Measurements from ENCODE around the gene AMOTL1. TPM values are rescaled to one million over a fixed set of nuclear protein-coding genes. Genes with fewer than 3 reads are reported as not detected.

Gene AMOTL1
- total RNA-seq, 5 donors from 2014 or later (not counting 1 experiment from before 2014, with no cell fraction given) = 0.07 to 1.2 (median 0.35) TPM

DNA sequence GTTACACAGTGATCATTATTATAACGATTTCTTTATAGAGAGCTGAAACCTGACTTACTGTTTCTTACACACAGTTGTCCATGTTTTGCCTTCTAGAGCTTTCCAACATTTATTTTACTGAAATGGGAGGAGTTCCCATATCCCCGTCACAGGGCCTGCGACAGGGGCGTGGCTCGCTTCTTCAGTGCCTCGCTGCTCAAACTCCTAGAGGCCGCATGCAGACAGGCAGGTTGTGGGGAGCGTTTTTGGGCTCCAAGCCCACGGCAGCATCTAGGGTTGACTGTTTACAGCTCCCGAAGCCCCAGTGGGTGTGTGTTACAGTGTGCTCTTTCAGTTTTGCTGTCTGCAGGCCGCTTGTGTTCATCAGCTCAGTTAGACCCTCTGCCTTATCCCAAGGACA, 12.7 kb upstream of the AMOTL1 start:
- Mint-ChIP-seq H3K4me1 (no peaks in the 10 kb centered on the region), H3K9me3 (no peaks in the 10 kb centered on the region), H3K27ac (no peak overlapping the region), H3K36me3 (no peaks in the 10 kb centered on the region), H3K4me3 (no peak overlapping the region), H3K27me3 (peaks cover 14 to 27% of the 10 kb centered on the region in 2 donors)
- ChIA-PET CTCF (no interaction called here), POLR2A (no interaction called here)
- Histone ChIP-seq H3K4me1 (ENCODE audit: control insufficient read depth in 1 of 2, extremely low read depth in 1 of 2, insufficient read depth in 2 of 2, low read length in 2 of 2) (no peaks in the 10 kb centered on the region), H3K9me3 (no peaks in the 10 kb centered on the region), H3K27ac (ENCODE audit: low read length) (no peak overlapping the region), H3K4me3 (ENCODE audit: control insufficient read depth in 1 of 2, extremely low read depth in 1 of 2, low read length in 1 of 2) (no peak overlapping the region), H3K27me3 (replicated peaks in 1 of 2; ENCODE audit: control insufficient read depth in 2 of 2, extremely low read depth in 1 of 2, insufficient read depth in 2 of 2, low read length in 1 of 2) (peaks cover 0 to 5% of the 10 kb centered on the region in 2 experiments), H3K36me3 (ENCODE audit: control insufficient read depth in 2 of 2, extremely low read depth in 1 of 2, insufficient read depth in 1 of 2, low read length in 1 of 2) (no peaks in the 10 kb centered on the region)
- 92% methylated on average over 6 of the region's 11 CpGs for WGBS (ENCODE audit: insufficient coverage)
- DNase-seq (no peak), ATAC-seq (replicated peaks in 1 of 4) (no peak)

DNA sequence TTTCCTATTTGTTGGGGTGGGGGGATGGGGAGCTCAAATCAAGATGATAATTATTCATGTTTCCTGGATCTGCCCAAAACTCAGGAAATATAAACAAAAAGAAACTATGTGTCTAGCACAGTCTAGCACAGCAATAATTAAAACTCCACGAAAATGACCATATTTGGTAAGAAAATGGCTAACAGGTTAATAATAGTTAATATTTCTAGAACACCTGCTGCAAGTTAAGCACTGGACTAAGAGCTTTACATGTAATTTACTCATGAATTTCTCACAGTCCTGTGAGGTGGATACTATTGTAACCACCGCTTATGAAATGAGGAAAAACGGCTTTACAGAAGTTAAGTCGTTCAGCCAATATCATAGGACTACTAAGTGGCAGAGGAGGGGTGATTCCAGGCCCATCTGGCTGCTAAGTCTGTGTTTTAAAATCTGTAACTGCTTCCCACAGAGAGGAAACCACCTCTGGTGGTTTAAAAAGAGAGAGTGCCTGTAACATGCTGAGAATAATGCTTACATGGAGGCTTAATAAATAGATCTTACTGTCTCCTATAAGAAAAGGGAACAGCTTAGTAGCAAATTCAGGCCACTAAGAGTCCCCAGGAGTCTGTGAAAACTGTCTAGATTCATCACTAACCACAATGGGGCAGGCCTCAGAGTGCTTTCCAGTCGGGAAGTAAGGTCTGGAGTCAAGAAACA, 11.0 kb upstream of the AMOTL1 start:
- H3K4me1 Mint-ChIP-seq = no peaks in the 10 kb centered on the region
- DNase-seq = no peak
- no peaks in the 10 kb centered on the region for H3K9me3 Mint-ChIP-seq
- ChIA-PET CTCF (interaction anchor here in 1 of 2 donors (0.6 kb wide), 1 partner anchor 13 kb away, joined by 3 read pairs; no protein-coding TSS in a partner anchor), POLR2A (interaction anchor here in 1 of 2 donors (0.7 kb wide), 1 partner anchor 1398 kb away, joined by 4 read pairs; no protein-coding TSS in a partner anchor)
- WGBS (ENCODE audit: insufficient coverage) = no CpG with 5 or more reads among the region's 5 CpGs
- Histone ChIP-seq H3K36me3 (ENCODE audit: control insufficient read depth in 2 of 2, extremely low read depth in 1 of 2, insufficient read depth in 1 of 2, low read length in 1 of 2) (no peaks in the 10 kb centered on the region), H3K4me1 (ENCODE audit: control insufficient read depth in 1 of 2, extremely low read depth in 1 of 2, insufficient read depth in 2 of 2, low read length in 2 of 2) (no peaks in the 10 kb centered on the region), H3K4me3 (ENCODE audit: control insufficient read depth in 1 of 2, extremely low read depth in 1 of 2, low read length in 1 of 2) (no peak overlapping the region), H3K27ac (ENCODE audit: low read length) (no peak overlapping the region), H3K9me3 (no peaks in the 10 kb centered on the region), H3K27me3 (replicated peaks in 1 of 2; ENCODE audit: control insufficient read depth in 2 of 2, extremely low read depth in 1 of 2, insufficient read depth in 2 of 2, low read length in 1 of 2) (peaks cover 0 to 5% of the 10 kb centered on the region in 2 experiments)
- H3K36me3 Mint-ChIP-seq = no peaks in the 10 kb centered on the region
- H3K27ac Mint-ChIP-seq = no peak overlapping the region
- peaks cover 6 to 17% of the 10 kb centered on the region in 2 donors for H3K27me3 Mint-ChIP-seq
- ATAC-seq (replicated peaks in 1 of 4) = no peak
- H3K4me3 Mint-ChIP-seq = no peak overlapping the region

DNA sequence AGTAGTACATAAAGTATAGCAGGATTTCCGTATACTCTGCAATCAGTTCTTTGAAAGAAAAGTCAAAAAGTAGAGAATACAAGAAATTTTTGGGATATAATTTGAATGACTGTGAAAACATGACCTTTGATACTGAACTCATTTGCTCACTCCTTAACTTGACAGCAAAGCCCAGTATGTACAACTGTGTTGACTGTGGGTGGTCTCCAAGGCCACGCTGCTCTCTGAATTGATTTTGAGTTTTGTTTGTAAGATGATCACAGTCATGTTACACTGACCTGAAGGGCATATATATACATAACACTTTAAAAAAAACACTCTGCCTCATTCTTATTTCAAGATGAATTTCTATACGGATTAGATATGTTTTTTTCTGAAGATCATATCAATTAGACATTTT, 9.5 kb upstream of the AMOTL1 start:
- no peaks in the 10 kb centered on the region for H3K4me1 Mint-ChIP-seq
- no peak overlapping the region for H3K27ac Mint-ChIP-seq
- ATAC-seq (replicated peaks in 1 of 4) (no peak), DNase-seq (no peak)
- Histone ChIP-seq H3K27me3 (replicated peaks in 1 of 2; ENCODE audit: control insufficient read depth in 2 of 2, extremely low read depth in 1 of 2, insufficient read depth in 2 of 2, low read length in 1 of 2) (peaks cover 0 to 5% of the 10 kb centered on the region in 2 experiments), H3K4me3 (ENCODE audit: control insufficient read depth in 1 of 2, extremely low read depth in 1 of 2, low read length in 1 of 2) (no peak overlapping the region), H3K4me1 (ENCODE audit: control insufficient read depth in 1 of 2, extremely low read depth in 1 of 2, insufficient read depth in 2 of 2, low read length in 2 of 2) (no peaks in the 10 kb centered on the region), H3K27ac (ENCODE audit: low read length) (no peak overlapping the region), H3K36me3 (ENCODE audit: control insufficient read depth in 2 of 2, extremely low read depth in 1 of 2, insufficient read depth in 1 of 2, low read length in 1 of 2) (no peaks in the 10 kb centered on the region), H3K9me3 (no peaks in the 10 kb centered on the region)
- ChIA-PET POLR2A (interaction anchor here in 1 of 2 donors (0.6 kb wide), 1 partner anchor 470 kb away, joined by 8 read pairs; no protein-coding TSS in a partner anchor), CTCF (no interaction called here)
- no peaks in the 10 kb centered on the region for H3K9me3 Mint-ChIP-seq
- no peak overlapping the region for H3K4me3 Mint-ChIP-seq
- no CpG with 5 or more reads among the region's 3 CpGs for WGBS (ENCODE audit: insufficient coverage)
- H3K36me3 Mint-ChIP-seq = no peaks in the 10 kb centered on the region
- H3K27me3 Mint-ChIP-seq = peaks cover 5 to 11% of the 10 kb centered on the region in 2 donors

DNA sequence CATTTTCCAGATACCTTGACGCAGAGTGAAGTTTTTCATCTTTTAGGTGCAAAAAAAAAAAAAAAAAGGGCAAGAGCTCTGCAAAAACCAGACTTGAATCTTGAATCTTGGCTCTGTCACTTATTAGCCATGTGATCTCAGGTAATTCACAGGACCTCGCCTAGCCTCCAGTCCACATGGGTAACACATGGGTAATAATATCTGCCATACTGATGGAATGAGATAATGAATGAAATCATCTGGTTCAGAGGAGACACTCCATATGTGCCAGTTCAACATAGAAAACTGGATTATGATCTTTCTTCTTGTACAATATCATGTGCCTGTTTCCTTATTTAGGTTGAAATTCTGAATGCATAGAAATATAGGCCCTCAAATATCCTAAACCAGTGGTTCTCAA, 8.6 kb upstream of the AMOTL1 start:
- H3K27me3 Mint-ChIP-seq = peaks cover 7 to 9% of the 10 kb centered on the region in 2 donors
- DNase-seq (no peak), ATAC-seq (replicated peaks in 1 of 4) (no peak)
- no peaks in the 10 kb centered on the region for H3K27me3 ChIP-seq (replicated peaks in 1 of 2; ENCODE audit: control insufficient read depth in 2 of 2, extremely low read depth in 1 of 2, insufficient read depth in 2 of 2, low read length in 1 of 2)
- no peaks in the 10 kb centered on the region for H3K9me3 ChIP-seq
- no peaks in the 10 kb centered on the region for H3K4me1 ChIP-seq (ENCODE audit: control insufficient read depth in 1 of 2, extremely low read depth in 1 of 2, insufficient read depth in 2 of 2, low read length in 2 of 2)
- no peak overlapping the region for H3K27ac ChIP-seq (ENCODE audit: low read length)
- H3K4me3 ChIP-seq (ENCODE audit: control insufficient read depth in 1 of 2, extremely low read depth in 1 of 2, low read length in 1 of 2) = no peak overlapping the region
- H3K36me3 Mint-ChIP-seq = no peaks in the 10 kb centered on the region
- no peaks in the 10 kb centered on the region for H3K36me3 ChIP-seq (ENCODE audit: control insufficient read depth in 2 of 2, extremely low read depth in 1 of 2, insufficient read depth in 1 of 2, low read length in 1 of 2)
- ChIA-PET POLR2A (interaction anchor here (0.6 kb wide), 3 partner anchors 471 to 1591 kb away, joined by 3 to 8 read pairs (median 4); no protein-coding TSS in a partner anchor), CTCF (no interaction called here)
- no peaks in the 10 kb centered on the region for H3K4me1 Mint-ChIP-seq
- no peak overlapping the region for H3K4me3 Mint-ChIP-seq
- H3K27ac Mint-ChIP-seq = no peak overlapping the region
- no peaks in the 10 kb centered on the region for H3K9me3 Mint-ChIP-seq
- 100% methylated on average over 1 of the region's 2 CpGs for WGBS (ENCODE audit: insufficient coverage)

DNA sequence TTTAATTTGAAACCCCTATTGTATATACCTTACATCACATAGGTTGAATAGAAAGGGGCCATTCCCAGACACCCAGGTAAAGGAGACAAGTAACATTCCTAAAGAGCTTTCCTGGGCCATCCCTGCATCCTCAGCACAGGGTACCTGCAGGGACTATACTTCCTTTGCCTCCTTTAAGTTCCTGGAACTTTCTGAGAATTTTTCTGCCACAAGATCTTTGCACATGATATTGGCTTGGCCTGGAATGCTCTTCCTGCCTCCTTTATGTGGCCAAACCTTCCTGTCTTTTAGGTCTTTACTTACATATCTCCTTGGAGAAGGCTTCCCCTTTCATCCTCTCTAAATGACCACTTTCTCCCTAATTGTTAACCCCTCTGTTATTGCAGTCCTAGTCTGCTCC, 7.9 kb upstream of the AMOTL1 start:
- no peak overlapping the region for H3K27ac ChIP-seq (ENCODE audit: low read length)
- no peaks in the 10 kb centered on the region for H3K36me3 ChIP-seq (ENCODE audit: control insufficient read depth in 2 of 2, extremely low read depth in 1 of 2, insufficient read depth in 1 of 2, low read length in 1 of 2)
- ChIA-PET POLR2A (no interaction called here), CTCF (no interaction called here)
- no peak overlapping the region for H3K4me3 Mint-ChIP-seq
- H3K36me3 Mint-ChIP-seq = no peaks in the 10 kb centered on the region
- no peaks in the 10 kb centered on the region for H3K27me3 ChIP-seq (replicated peaks in 1 of 2; ENCODE audit: control insufficient read depth in 2 of 2, extremely low read depth in 1 of 2, insufficient read depth in 2 of 2, low read length in 1 of 2)
- H3K4me1 ChIP-seq (ENCODE audit: control insufficient read depth in 1 of 2, extremely low read depth in 1 of 2, insufficient read depth in 2 of 2, low read length in 2 of 2) = no peaks in the 10 kb centered on the region
- H3K27me3 Mint-ChIP-seq = peaks cover 7 to 9% of the 10 kb centered on the region in 2 donors
- H3K4me3 ChIP-seq (ENCODE audit: control insufficient read depth in 1 of 2, extremely low read depth in 1 of 2, low read length in 1 of 2) = no peak overlapping the region
- H3K4me1 Mint-ChIP-seq = no peaks in the 10 kb centered on the region
- no peaks in the 10 kb centered on the region for H3K9me3 Mint-ChIP-seq
- no peak overlapping the region for H3K27ac Mint-ChIP-seq
- ATAC-seq (replicated peaks in 1 of 4) = no peak
- H3K9me3 ChIP-seq = no peaks in the 10 kb centered on the region
- no peak for DNase-seq

DNA sequence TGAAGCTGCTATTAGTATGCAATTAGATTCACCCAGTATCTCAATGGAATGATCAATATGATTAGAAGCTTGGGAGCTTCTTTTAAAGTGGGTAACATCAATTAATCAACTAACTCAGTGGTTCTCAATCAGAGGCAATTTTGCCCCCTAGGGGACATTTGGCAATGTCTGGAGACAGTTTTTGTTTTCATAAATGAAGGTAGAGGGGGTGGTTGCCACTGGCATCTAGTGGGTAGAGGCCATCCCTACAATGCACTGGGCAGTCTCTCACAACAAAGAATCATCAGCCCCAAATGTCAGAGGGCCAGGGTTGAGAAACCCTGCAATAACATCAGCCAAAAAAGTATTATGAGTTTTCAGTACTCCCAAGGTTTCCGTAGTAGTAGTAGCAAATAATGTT, 5.9 kb upstream of the AMOTL1 start:
- H3K9me3 ChIP-seq = no peaks in the 10 kb centered on the region

More for the DNA sequence above, 5.9 kb upstream of the AMOTL1 start:
- ATAC-seq (replicated peaks in 1 of 4) (no peak), DNase-seq (peak in 1 of 35 experiments; percentile 5)
- Mint-ChIP-seq H3K4me1 (no peaks in the 10 kb centered on the region), H3K9me3 (no peaks in the 10 kb centered on the region), H3K4me3 (no peak overlapping the region), H3K36me3 (no peaks in the 10 kb centered on the region), H3K27me3 (peaks cover 7 to 9% of the 10 kb centered on the region in 2 donors), H3K27ac (no peak overlapping the region)
- POLR2A ChIA-PET = no interaction called here
- Histone ChIP-seq H3K36me3 (ENCODE audit: control insufficient read depth in 2 of 2, extremely low read depth in 1 of 2, insufficient read depth in 1 of 2, low read length in 1 of 2) (no peaks in the 10 kb centered on the region), H3K4me1 (ENCODE audit: control insufficient read depth in 1 of 2, extremely low read depth in 1 of 2, insufficient read depth in 2 of 2, low read length in 2 of 2) (no peaks in the 10 kb centered on the region), H3K27ac (ENCODE audit: low read length) (no peak overlapping the region), H3K27me3 (replicated peaks in 1 of 2; ENCODE audit: control insufficient read depth in 2 of 2, extremely low read depth in 1 of 2, insufficient read depth in 2 of 2, low read length in 1 of 2) (peaks cover 0 to 3% of the 10 kb centered on the region in 2 experiments), H3K4me3 (ENCODE audit: control insufficient read depth in 1 of 2, extremely low read depth in 1 of 2, low read length in 1 of 2) (no peak overlapping the region)
- no CpG with 5 or more reads among the region's 1 CpG for WGBS (ENCODE audit: insufficient coverage)
- CTCF ChIA-PET = interaction anchor here in 1 of 2 donors (0.6 kb wide), 1 partner anchor 206 kb away, joined by 3 read pairs; no protein-coding TSS in a partner anchor
